Left renal pelvis (tissue), 4 donors: ENCODE data around the gene R3HDM2. TPM values are rescaled to one million over a fixed set of nuclear protein-coding genes. Genes with fewer than 3 reads are reported as not detected.
"Not testable (repeated sequence)": the region's sequence is repeated elsewhere in the genome, so short reads cannot be mapped to it uniquely, and the experiment has no call there.

ENCODE experiments used
- DNase-seq, 4 donors: peaks; one replicate each; pipeline ENCODE4 v3.0.0-alpha.2; 2013; ENCODE audit warnings: low read depth in 4 of 4, low spot score in 3 of 4
- polyA plus RNA-seq, 4 donors: library from polyadenylated mRNA; unstranded; fragments of 120-200 nt; gene quantifications; one replicate each; pipeline ENCODE4 v1.2.1, GENCODE V29; 2013; ENCODE audit not compliant: insufficient read length in 4 of 4

Gene R3HDM2
- polyA plus RNA-seq, 4 donors, result 65.5 to 99.8 (median 76.4) TPM

DNA sequence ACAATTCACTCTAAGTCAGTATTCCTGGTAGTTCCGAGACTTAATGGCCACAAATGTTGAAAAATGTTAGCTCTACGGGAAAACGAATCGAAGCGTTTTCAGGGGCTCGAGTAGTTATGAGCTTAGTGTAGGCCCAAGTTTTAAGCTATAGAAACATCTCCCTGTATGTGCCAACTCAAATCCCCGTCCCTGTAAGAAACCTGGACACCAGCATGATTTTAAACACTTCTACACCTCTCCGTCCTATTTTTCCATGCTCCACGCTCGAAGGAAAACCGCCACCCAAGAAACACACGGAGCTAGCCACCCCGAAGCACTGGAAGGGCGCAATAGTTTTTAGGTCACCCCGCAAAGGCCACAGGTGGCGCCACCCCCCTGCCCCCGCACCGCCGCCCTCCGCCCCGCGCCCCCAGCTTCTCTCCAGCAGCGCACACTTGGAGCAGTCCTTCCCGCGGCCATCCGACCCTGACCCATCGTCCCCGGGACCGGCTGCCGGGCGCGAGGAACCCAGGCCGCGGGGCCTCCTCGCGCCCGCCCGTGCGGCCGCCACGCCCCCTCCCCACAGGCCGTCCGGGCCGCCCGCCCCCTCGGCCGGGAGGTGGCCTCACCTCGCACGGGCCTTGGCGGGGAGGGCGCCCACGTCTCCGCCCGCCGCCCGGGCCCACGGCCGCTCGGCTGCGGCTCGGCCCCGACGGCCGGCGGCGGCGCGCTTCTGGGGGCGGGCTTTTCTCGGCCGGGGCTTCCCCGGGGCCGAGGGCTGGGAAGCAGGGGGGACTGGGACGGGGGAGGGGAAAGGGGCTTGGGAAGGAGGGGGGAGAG lies 522 bp downstream of the R3HDM2 start:
- peak in 1 of 4 donors; percentile 20 for DNase-seq

DNA sequence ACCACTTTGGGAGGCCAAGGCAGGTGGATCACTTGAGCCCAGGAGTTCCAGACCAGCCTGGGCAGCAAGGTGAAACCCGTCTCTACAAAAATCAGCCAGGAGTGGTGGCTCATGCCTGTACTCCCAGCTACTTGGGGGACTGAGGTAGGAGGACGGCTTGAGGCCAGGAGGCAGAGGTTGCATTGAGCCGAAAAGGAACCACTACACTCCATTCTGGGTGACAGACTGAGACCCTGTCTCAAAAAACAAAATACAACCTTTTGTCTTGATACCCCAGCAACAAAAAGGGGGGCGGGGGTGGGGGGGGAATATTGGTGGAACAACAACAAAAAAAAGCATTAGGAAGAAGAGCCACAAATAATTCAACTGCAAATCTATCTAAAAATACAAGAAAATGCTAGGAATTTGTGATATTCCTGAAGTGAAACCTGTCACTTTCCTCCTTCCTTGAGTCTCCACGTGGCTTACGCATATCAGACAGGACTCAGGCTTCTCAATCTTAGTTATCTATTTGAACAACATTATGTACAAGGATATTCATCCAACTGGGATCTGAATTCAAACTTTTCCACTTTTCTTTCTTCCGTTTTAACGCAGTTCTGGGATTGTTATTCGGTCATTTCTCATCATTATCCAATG lies 1.3 kb downstream of the R3HDM2 start:
- DNase-seq, result no peak

DNA sequence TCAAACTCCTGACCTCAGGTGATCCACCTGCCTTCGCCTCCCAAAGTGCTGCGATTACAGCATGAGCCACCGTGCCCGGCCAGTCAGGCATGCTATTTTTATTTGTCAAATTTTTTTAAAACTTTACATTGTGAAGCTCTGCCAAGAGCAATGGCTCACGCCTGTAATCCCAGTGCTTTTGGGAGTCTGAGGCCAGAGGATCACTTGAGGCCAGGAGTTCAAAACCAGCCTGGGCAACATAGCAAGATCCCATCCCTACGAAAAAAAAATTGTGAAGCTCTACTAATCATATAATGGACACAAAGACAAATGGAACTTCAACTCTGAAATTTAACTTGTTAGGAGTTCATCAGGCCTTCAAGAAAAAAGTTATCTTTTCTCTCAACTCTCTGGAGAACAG lies 1.9 kb downstream of the R3HDM2 start:
- no peak for DNase-seq

DNA sequence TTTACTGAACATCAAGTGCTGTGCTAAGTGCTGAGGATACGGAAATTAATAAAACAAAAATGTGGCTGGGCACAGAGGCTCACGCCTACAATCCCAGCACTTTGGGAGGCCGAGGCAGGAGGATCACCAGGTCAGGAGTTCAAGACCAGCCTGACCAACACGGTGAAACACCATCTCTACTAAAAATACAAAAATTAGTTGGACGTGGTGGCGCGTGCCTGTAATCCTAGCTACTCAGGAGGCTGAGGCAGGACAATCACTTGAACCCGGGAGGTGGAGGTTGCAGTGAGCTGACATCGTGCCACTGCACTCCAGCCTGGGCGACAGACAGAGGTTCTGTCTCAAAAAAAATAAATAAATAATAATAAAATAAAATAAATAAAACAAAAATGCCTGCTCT lies 3.9 kb downstream of the R3HDM2 start:
- not testable (repeated sequence) for DNase-seq

DNA sequence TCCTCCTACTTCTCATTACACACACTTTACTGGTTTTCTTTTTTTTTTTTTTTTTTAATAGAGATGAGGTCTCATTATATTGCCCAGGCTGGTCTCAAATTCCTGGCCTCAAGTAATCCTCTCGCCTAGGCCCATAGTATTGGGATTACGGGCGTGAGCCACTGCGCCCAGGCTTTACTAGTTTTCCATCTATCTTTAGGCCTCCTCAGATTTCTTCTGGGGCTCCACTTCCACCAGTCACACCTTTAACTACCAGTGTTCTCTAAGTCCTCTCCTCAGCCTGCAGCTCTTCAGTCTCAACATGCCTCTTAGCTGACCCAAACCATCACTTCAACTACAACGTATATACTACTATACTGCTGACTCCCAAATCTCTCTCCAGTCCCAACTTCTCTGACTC lies 10.4 kb downstream of the R3HDM2 start:
- no peak for DNase-seq

DNA sequence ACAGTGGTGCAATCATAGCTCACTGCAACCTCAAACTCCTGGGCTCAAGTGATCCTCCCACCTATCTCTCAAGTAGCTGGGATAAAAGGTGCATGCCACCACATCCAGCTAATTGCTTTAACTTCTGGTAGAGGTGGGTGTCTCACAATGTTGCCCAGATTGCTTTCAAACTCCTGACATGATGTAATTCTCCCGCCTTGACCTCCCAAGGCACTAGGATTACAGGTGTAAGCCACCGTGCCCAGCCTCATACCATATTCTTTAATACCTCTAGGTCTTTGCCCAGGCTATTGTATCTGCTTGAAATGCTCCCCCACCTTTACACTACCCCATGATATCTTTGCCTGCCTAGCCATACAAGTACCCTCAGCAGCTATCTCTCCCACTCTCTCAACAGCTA lies 11.3 kb downstream of the R3HDM2 start:
- no peak for DNase-seq

DNA sequence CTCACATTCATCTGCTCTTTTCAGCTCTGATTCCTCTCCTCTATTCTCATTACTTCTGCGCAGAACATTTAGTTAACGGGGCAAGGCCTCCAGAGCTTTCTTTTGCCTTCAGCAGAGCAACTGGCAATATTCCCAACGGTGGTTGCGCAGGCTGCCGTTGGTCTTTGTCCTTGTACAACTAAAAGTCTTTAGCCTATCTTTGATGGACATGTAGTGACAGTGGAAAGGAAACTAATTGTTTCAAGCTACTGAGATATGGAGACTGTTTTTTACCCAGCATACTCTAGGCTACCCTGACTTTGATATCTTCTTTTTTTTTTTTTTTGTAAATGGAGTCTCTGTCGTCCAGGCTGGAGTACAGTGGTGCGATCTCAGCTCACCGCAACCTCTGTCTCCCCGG lies 12.6 kb downstream of the R3HDM2 start:
- no peak for DNase-seq

DNA sequence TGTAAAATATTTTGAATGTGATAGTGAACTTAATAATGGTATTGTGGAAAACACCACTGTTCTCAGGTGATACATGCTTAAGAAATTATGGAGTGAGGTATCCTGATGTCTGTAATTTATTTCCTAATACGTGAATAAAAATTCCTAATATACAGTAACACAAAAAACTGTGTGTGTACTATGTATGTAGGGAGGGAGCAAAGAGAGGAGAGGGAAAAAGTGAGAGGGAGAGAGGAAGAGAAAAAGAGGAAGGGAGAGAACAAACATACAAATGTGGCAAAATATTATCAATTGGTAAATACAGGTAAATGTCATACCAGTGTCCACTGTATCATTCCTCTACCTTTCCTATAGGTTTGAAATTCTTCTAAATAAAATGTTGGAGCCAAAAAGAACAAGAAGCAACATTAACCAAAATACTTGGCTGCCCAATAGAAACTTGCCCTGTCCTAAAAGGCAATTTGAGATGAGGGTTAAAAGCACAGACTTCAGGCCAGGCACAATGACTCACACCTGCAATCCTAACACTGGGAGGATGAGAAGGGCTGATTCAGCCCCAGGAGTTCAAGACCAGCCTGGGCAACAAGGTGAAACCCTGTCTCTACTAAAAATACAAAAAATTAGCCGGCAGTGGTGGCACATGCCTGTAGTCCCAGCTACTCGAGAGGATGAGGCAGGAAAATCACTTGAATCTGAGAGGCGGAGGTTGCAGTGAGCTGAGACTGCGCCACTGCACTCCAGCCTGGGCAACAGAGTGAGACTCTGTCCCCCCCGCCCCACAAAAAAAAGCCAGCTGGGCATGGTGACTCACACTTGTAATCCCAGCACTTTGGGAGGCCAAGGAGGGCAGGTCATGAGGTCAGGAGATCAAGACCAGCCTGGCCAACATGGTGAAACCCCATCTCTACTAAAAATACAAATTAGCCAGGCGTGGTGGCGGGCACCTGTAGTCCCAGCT lies 14.5 kb downstream of the R3HDM2 start:
- DNase-seq, result no peak

DNA sequence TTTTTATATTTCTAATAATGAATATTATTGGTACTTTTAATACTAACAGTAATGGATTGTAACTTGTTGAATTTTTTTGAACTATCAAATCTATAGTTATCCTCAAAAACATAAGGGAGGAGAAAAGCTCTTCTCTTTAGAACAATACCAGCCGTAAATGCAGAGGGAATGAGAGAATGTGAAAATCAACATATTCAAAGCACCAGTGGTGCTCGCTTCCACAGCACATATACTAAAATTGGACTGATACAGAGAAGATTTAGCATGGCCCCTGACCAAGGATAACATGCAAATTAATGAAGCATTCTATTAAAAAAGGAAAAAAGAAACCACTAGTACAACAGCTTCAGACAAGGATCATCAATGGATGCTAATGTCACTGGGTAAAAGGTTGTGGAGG lies 15.8 kb downstream of the R3HDM2 start:
- no peak for DNase-seq

DNA sequence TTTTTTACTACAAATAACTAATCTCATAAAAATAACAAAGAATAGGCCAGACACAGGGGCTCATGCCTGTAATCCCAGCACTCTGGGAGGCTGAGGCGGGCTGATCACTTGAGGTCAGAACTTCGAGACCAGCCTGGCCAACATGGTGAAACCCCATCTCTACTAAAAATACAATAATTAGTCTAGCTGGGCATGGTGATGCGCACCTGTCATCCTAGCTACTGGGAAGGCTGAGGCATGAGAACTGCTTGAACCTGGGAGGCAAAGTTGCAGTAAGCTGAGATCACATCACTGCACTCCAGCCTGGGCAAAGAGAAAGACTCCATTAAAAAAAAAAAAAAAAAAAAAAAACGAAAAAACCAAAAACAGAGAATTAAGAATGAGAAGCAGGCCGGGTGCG lies 16.7 kb downstream of the R3HDM2 start:
- not testable (repeated sequence) for DNase-seq

DNA sequence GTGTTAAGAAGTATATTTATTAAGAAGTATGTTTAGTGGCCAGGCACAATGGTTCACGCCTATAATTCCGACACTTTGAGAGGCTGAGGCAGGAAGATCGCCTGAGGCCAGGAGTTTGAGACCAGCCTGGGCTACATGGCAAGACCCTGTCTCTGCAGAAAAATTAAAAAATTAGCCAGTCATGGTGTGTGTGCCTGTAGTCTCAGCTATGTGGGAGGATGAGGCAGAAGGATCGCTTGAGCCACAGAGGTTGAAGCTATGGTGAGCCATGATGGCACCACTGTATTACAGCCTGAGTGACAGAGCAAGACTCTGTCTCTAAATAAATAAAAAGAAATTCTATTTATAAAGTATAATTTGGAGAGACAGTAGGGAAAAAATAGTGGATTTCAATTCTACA lies 20.3 kb downstream of the R3HDM2 start:
- DNase-seq, result no peak

DNA sequence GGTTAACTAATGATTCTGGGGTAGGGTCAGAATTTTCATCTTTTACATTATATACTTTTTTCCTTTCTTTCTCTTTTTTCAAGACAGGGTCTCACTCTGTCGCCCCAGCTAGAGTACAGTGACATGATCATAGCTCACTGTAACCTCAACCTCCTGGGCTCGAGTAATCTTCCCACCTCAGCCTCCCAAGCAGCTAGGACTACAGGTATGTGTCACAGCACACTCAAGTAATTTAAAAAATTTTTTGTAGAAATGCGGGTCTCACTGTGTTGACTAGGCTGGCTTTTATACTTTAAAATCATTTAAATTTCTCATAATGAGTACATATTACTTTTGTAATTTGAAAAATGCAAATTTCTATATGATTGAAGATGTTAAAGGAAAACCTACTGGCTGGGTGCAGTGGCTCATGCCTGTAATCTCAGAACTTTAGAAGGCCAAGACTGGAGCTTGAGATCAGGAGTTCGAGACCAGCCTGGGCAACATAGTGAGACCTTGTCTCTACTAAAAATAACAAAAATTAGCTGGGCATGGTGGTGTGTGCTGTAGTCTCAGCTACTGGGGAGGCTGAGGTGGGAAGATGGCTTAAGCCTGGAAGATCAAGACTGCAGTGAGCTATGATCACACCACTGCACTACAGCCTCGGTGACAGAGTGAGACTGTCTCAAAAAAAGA lies 25.7 kb downstream of the R3HDM2 start:
- DNase-seq, result no peak

DNA sequence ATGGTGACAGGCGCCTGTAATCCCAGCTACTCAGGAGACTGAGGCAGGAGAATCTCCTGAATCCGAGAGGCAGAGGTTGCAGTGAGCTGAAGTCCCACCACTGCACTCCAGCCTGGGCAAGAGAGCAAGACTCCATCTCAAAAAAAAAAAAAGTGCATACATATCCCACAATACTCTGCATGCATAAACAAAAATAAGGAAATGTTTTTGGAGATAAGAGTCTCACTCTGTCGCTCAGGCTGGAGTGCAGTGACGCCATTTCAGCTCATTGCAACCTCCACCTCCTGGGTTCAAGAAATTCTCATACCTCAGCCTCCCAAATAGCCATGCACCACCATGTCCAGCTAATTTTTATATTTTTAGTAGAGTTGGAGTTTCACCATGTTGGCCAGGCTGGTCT lies 28.7 kb downstream of the R3HDM2 start:
- not testable (repeated sequence) for DNase-seq

DNA sequence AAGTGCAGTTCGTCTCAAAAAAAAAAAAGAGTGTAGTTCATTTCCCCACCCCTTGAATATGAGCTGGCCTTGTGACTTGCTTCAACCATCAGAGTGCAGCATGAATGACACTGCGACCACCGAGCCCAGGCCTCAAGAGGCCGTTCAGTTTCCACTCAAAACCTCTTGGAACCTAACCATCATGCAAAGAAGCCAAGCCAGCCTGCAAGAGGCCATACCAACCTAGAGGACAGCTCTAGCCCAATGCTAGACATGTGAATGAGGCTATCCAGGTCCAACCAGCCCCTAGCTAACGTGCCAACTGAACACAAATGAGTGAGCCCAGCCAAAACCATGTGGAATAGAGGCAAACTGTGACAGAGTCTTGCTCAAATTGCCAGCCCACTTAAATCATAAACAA lies 29.7 kb downstream of the R3HDM2 start:
- DNase-seq, result no peak

DNA sequence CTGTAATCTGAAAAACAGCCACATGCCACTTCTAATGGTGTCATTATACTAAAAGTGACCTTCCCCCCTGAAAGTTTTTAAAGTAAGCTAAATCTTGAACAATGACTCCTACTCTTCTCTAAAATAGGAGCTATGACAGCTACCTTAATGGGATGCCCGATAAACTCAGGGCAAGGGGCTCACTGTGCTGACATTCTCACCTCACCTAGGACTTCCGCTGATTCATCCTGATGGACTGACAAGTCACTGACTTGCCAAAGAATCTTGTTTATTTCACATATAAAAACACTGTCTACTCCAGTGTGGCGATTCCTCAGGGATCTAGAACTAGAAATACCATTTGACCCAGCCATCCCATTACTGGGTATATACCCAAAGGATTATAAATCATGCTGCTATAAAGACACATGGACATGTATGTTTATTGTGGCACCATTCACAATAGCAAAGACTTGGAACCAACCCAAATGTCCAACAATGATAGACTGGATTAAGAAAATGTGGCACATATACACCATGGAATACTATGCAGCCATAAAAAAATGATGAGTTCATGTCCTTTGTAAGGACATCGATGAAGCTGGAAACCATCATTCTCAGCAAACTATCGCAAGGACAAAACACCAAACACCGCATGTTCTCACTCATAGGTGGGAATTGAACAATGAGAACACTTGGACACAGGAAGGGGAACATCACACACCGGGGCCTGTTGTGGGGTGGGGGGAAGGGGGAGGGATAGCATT lies 31.0 kb downstream of the R3HDM2 start:
- DNase-seq, result not testable (repeated sequence)

DNA sequence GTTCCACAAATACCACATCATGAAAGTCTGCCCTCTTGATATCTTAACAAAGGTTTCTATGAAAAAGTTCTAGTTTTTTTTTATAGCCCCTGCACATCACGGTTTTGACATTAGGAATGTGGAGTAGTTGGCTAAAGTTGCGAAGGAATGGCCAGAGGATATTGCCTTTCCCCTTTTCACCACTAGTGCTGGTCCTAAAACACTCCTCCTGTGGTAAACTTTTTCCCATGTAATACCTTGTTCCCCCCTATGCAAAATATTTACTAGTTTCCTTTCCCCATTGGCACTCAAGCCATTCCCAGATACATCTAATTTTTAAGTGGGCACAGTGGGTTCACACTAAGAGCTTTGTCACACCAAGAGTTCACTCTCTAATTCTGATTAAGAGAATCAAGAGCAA lies 33.4 kb downstream of the R3HDM2 start:
- no peak for DNase-seq

DNA sequence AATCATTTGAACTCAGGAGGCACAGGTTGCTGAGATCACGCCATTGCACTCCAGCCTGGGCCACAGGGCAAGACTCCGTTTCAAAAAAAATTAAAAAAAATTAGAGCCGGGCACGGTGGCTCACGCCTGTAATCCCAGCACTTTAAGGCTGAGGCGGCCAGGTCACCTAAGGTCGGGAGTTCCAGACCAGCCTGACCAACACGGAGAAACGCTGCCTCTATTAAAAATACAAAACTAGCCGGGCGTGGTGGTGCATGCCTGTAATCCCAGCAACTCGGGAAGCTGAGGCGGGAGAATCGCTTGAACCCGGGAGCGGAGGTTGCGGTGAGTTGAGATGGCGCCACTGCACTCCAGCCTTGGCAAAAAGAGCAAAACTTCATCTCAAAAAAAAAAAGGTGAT lies 35.7 kb downstream of the R3HDM2 start:
- no peak for DNase-seq

DNA sequence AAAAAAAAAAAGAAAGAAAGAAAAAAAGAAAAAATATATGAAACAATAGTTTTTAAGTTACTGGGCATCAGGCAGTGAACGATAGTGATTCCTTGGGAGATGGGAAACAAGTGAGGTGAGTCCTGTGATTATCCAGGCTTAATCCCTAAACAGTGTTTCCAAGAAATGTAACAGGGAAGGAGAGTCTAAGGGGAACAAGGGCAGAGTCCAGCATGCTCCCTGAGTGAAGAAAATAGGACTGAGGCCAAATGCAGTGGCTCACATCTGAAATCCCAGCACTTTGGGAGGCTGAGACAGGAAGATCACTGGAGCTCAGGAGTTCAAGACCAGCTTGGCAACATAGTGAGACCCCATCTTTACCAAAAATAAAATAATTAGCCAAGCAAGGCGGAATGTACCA lies 40.7 kb downstream of the R3HDM2 start:
- no peak for DNase-seq

DNA sequence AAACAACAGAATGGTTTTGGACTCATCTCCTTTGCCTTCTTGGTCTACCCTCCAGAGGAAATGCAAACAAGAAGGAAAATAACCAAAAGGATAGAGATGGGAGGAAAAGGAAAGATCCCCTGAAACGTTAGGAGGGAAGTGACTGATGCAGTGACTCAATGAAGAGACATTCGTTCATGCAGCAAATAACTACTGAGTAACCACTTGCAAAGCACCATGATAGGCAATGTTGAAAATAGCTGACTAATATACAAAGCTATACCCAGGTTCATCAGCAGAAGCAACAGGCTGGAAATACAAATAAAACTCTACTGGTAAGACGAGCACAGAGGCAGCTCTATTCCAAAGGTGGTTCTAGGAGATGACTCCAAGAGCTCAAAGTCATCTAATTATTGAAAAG lies 41.8 kb downstream of the R3HDM2 start:
- no peak for DNase-seq

DNA sequence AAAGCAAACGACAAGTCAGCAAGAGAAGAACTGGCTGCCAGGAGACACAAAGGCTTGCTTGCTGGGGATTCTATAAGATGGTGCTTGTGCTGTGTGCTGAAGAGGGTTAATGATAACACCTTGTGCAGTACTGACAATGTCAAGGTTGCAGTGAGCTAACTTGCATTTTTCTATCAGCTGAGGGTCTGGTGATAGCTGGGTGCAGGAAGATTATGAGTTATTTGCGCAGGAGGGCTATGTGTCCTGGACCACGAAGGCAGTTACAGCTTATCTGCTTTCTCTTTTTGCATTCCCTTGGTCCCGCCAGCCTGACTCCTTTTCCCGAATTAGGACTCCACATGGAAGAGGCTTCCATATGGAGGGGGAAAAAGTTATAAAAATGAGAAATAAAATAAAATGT lies 42.4 kb downstream of the R3HDM2 start:
- DNase-seq, result no peak
